GM12878 (cell line): ENCODE data around the gene PJA2. TPM values are rescaled to one million over a fixed set of nuclear protein-coding genes. Genes with fewer than 3 reads are reported as not detected.

ENCODE experiments used
- ATAC-seq: fragments of 200-7000 bp; cut with Tn5 transposase; 3 replicates; pipeline ENCODE4 v1.9.1; 2020; ENCODE audit warnings: mild to moderate bottlenecking, moderate library complexity
- BruUV-seq: library from RNA; stranded (reverse); fragments of 400-500 nt; replicated peaks from 2 replicates; lab custom pipeline; 2021; lab: Mats Ljungman, UMichigan
- CTCF ChIA-PET: fragments of 300-600 bp; sonication (Branson Sonifier 250); formaldehyde crosslinking; extraction: SDS; loops from one replicate; lab custom pipeline; 2021; ENCODE audit warnings: inconsistent platforms; lab: Yijun Ruan, JAX
- POLR2A ChIA-PET: fragments of 350-600 bp; formaldehyde crosslinking; extraction: SDS; loops from one replicate; lab custom pipeline; 2021; ENCODE audit warnings: inconsistent platforms; lab: Charles Lee
- RAD21 ChIA-PET: fragments of 300-600 bp; sonication (Branson Sonifier 250); formaldehyde crosslinking; loops from one replicate; lab custom pipeline; 2023; ENCODE audit warnings: antibody characterized with exemption; ENCODE audit not compliant: unreplicated experiment; lab: Charles Lee
- SMC1A ChIA-PET: fragments of 300-600 bp; sonication (Branson Sonifier 250); formaldehyde crosslinking; loops from one replicate; lab custom pipeline; 2023; ENCODE audit not compliant: unreplicated experiment, uncharacterized antibody; lab: Charles Lee
- DNase-seq: peaks from one replicate; pipeline ENCODE4 v3.0.0-alpha.2; 2011; ENCODE audit warnings: low read depth, low spot score
- FAIRE-seq: peaks from 3 replicates; lab custom pipeline; 2011; peaks lifted over from hg19 to GRCh38; lab: Jason Lieb, UNC
- H2AFZ ChIP-seq: 2 replicates; pipeline ENCODE4 v1.6.0; 2011; ENCODE audit warnings: low read depth, low read length, control low read depth; ENCODE audit not compliant: control insufficient read depth
- H3K27ac ChIP-seq: 2 replicates; pipeline ENCODE4 v1.5.1; 2011; ENCODE audit warnings: control low read depth; ENCODE audit not compliant: control insufficient read depth, insufficient read depth
- H3K27me3 ChIP-seq, 2 experiments: replicated peaks in 1 of 2; 2 replicates each; pipeline versions ENCODE4 v1.6.0 to v1.6.1; 2011; ENCODE audit warnings: low read length in 1 of 2; ENCODE audit not compliant: control insufficient read depth in 2 of 2, insufficient read depth in 2 of 2
- H3K36me3 ChIP-seq, 2 experiments: 2 replicates each; pipeline ENCODE4 v1.5.1; 2011; ENCODE audit warnings: low read length in 1 of 2; ENCODE audit not compliant: control insufficient read depth in 2 of 2, insufficient read depth in 2 of 2
- H3K4me1 ChIP-seq: 2 replicates; pipeline ENCODE4 v1.6.1; 2011; ENCODE audit warnings: mild to moderate bottlenecking, low read length, moderate library complexity, mixed read lengths; ENCODE audit not compliant: control insufficient read depth, insufficient read depth
- H3K4me2 ChIP-seq: 2 replicates; pipeline ENCODE4 v1.6.0; 2011; ENCODE audit warnings: control low read depth; ENCODE audit not compliant: control insufficient read depth, insufficient read depth
- H3K4me3 ChIP-seq: fragments of 200-600 bp; sonication (generic); 2 replicates; pipeline ENCODE4 v1.5.1; 2016
- H3K79me2 ChIP-seq: 2 replicates; pipeline ENCODE4 v1.6.0; 2011; ENCODE audit warnings: low read length; ENCODE audit not compliant: control insufficient read depth, insufficient read depth
- H3K9ac ChIP-seq: 2 replicates; pipeline ENCODE4 v1.8.0; 2011; ENCODE audit warnings: low read length, control low read depth, mixed read lengths; ENCODE audit not compliant: control insufficient read depth, insufficient read depth
- H3K9me3 ChIP-seq: replicated peaks from 3 replicates; pipeline ENCODE4 v1.5.1; 2011; ENCODE audit warnings: mild to moderate bottlenecking, low read length; ENCODE audit not compliant: control insufficient read depth, insufficient read depth
- H4K20me1 ChIP-seq: 2 replicates; pipeline ENCODE4 v1.6.0; 2011; ENCODE audit not compliant: control insufficient read depth, insufficient read depth
- ATF3 ChIP-seq: IDR thresholded peaks from 2 replicates; pipeline ENCODE4 v1.6.1; 2011; ENCODE audit warnings: low read depth, mild to moderate bottlenecking, low read length, moderate library complexity, borderline replicate concordance; ENCODE audit errors: extremely low read depth
- IKZF1 ChIP-seq: fragments of 450-650 bp; conservative IDR thresholded peaks from 2 replicates; pipeline ENCODE4 v1.6.1; 2017; ENCODE audit warnings: antibody characterized with exemption, mild to moderate bottlenecking
- KAT2A ChIP-seq: conservative IDR thresholded peaks from 2 replicates; pipeline ENCODE4 v1.6.1; 2011; ENCODE audit warnings: low read depth, low read length; ENCODE audit not compliant: control insufficient read depth
- MYB ChIP-seq: fragments of 150-350 bp; IDR thresholded peaks from 2 replicates; pipeline ENCODE4 v1.6.1; 2014; ENCODE audit warnings: mild to moderate bottlenecking, low read depth, low read length, borderline replicate concordance
- NFIC ChIP-seq: IDR thresholded peaks from 2 replicates; pipeline ENCODE4 v1.6.1; 2012; ENCODE audit warnings: low read depth, mild to moderate bottlenecking, inconsistent platforms, low read length, moderate library complexity
- RELA ChIP-seq: fragments of 450-650 bp; IDR thresholded peaks from 2 replicates; pipeline ENCODE4 v1.8.0; 2014; ENCODE audit warnings: borderline replicate concordance; ENCODE audit not compliant: partially characterized antibody
- RFX5 ChIP-seq: IDR thresholded peaks from 2 replicates; pipeline ENCODE4 v1.6.1; 2011; ENCODE audit warnings: low read depth, low read length, improper control_type of control experiment
- RUNX3 ChIP-seq: IDR thresholded peaks from 2 replicates; pipeline ENCODE4 v1.6.1; 2012; ENCODE audit warnings: low read length, inconsistent platforms
- SPI1 ChIP-seq: IDR thresholded peaks from 2 replicates; pipeline ENCODE4 v1.6.1; 2011; ENCODE audit warnings: low read depth, mild to moderate bottlenecking, low read length, moderate library complexity, borderline replicate concordance; ENCODE audit not compliant: insufficient read depth
- SREBF1 ChIP-seq: IDR thresholded peaks from 2 replicates; pipeline ENCODE4 v1.6.1; 2012; ENCODE audit warnings: mild to moderate bottlenecking, low read length
- SREBF2 ChIP-seq: IDR thresholded peaks from 2 replicates; pipeline ENCODE4 v1.6.1; 2012; ENCODE audit warnings: mild to moderate bottlenecking, low read length
- SUPT20H ChIP-seq: IDR thresholded peaks from 2 replicates; pipeline ENCODE4 v1.6.1; 2011; ENCODE audit warnings: low read depth, mild to moderate bottlenecking, low read length, moderate library complexity, borderline replicate concordance; ENCODE audit not compliant: control insufficient read depth
- WGBS: methylation state at CpG from one replicate; pipeline ENCODE4 v1.1.6; 2016; ENCODE audit warnings: low lambda C conversion rate; ENCODE audit not compliant: insufficient replicate concordance, insufficient coverage; ENCODE audit errors: missing lambda C conversion rate; 5-methylcytosine and 5-hydroxymethylcytosine counted together
- in situ Hi-C: fragments of 300-500 bp; cut with MboI; formaldehyde crosslinking; loops from 9 replicates; pipeline ENCODE4 v1.14.3; 2018; ENCODE audit warnings: mixed read lengths
- intact Hi-C: fragments of 100-400 bp; cut with micrococcal nuclease; formaldehyde crosslinking; loops from one replicate; pipeline ENCODE4 v1.14.2; 2022; ENCODE audit not compliant: unreplicated experiment
- polyA plus RNA-seq, 11 experiments: library from polyadenylated mRNA; depleted of rRNA in 4 of 11; unstranded in 6 of 11; stranded (reverse) in 5 of 11; fragments of >200 nt; fragmentation: Nextera tagmentation in 4 of 11; fragmentation: Illumina TruSeq in 1 of 11; extraction: Ambion mirVana in 4 of 11; extraction: Trizol in 1 of 11; gene quantifications; 1 replicate in 1 of 11; 2 replicates in 10 of 11; pipeline versions ENCODE4 v1.2.1 to v1.2.3, GENCODE V29; 2011 to 2016; ENCODE audit warnings: inconsistent platforms in 2 of 11, missing spikeins in 2 of 11, low read depth in 1 of 11
- total RNA-seq, 4 experiments: library from RNA; depleted of rRNA in 3 of 4; stranded (reverse); fragments of >200 nt in 3 of 4; fragmentation: Illumina TruSeq in 1 of 4; extraction: Trizol in 1 of 4; gene quantifications; 2 replicates each; pipeline versions ENCODE4 v1.2.1 to v1.2.3, GENCODE V29; 2013 to 2021
- TF ChIP-seq, protein P1 (sequence below): IDR thresholded peaks from 2 replicates; pipeline ENCODE4 v1.6.1; 2012; ENCODE audit warnings: low read depth, low read length, improper control_type of control experiment

The PJA2 gene
- total and polyA plus RNA-seq, 10 of the 15 experiments (the other 5 are each of a cell fraction or from before 2014, with no cell fraction given) = 27.8 to 93.4 (median 47.8) TPM

DNA sequence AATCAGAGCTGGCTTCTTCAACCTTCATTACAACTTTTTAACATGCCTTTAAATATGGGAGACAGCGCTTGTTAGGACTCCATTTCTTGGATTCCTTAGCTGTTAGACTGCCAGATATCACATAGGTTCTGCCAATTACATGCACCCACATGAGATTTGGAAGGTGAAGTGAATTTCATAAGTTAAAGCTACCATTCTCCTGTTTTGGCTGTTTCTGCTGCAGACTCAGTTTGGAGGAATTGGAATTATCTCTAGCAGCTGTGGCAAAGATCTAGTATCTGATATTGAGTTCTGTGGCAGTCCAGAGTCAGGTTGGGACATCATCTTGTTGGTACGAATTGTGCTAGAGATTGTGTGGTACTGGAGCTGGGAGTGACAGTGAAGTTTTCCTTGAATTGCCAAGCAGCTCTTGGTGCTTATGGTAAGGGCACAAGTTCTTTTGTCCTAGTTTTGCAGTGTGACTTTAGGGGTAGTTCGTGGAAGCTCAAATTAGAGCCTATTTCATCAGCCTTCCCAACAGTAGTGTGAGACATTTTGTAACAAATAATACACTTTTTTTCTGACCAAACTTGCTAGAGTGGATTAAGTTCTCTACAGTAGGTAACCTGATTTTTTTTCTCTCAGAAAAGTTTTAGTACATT is 9.1 kb upstream of the PJA2 start:
- no peak for FAIRE-seq
- no peak overlapping the region for H3K4me3 ChIP-seq
- H3K9ac ChIP-seq = no peak overlapping the region
- in situ Hi-C loops = no loop called here
- H2AFZ ChIP-seq = no peak overlapping the region
- no peak for TF ChIP-seq RFX5
- no peak for TF ChIP-seq SREBF2
- TF ChIP-seq MYB = no peak
- TF ChIP-seq RUNX3 = no peak
- TF ChIP-seq, all 136 proteins: peak for 0
- CTCF ChIA-PET = no interaction called here
- no TSS peak for BruUV-seq
- Histone ChIP-seq H3K27ac (no peak overlapping the region), H3K27me3 (no peaks in the 10 kb centered on the region), H4K20me1 (no peaks in the 10 kb centered on the region), H3K4me2 (no peak overlapping the region), H3K9me3 (peaks cover 10% of the 10 kb centered on the region; the same call in 2 of the 3 replicates), H3K4me1 (no peaks in the 10 kb centered on the region), H3K79me2 (no peaks in the 10 kb centered on the region), H3K36me3 (no peaks in the 10 kb centered on the region)
- DNase-seq (no peak), ATAC-seq (no peak)
- intact Hi-C loops = no loop called here
- RAD21 ChIA-PET = no interaction called here
- 63% methylated on average over 3 of the region's 3 CpGs for WGBS
- POLR2A ChIA-PET = no interaction called here
- SMC1A ChIA-PET = interaction anchor here (0.7 to 0.9 kb wide), 2 partner anchors 13 to 779 kb away, joined by 3 read pairs; no protein-coding TSS in a partner anchor

DNA sequence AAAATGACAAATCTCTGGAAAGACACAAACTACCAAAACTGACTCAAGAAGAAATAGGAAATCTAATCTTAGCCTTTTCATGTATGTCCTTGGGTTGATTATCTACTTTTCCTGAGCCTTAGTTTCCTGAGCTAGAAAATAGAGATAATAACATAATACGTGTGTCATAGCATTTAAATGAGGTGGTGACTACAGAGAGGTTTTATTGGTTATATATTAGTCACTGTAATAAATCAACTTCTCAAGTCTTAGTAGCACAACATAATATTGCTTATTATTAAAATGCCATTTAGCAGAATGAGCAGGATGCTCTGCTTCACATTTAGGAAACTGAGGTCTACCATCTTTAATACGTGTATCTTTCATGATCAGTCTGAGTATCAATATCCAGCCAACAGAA is 7.1 kb upstream of the PJA2 start:
- TF ChIP-seq SREBF1 (no peak), KAT2A (no peak), SUPT20H (no peak), ATF3 (no peak), IKZF1 (no peak), RELA (no peak), NFIC (no peak), SPI1 (no peak)
- TF ChIP-seq, protein P1, sequence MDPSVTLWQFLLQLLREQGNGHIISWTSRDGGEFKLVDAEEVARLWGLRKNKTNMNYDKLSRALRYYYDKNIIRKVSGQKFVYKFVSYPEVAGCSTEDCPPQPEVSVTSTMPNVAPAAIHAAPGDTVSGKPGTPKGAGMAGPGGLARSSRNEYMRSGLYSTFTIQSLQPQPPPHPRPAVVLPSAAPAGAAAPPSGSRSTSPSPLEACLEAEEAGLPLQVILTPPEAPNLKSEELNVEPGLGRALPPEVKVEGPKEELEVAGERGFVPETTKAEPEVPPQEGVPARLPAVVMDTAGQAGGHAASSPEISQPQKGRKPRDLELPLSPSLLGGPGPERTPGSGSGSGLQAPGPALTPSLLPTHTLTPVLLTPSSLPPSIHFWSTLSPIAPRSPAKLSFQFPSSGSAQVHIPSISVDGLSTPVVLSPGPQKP = no peak
- ChIA-PET POLR2A (no interaction called here), SMC1A (interaction anchor here (0.9 kb wide), 1 partner anchor 13 kb away, joined by 3 read pairs; no protein-coding TSS in a partner anchor), CTCF (no interaction called here), RAD21 (no interaction called here)
- WGBS = 89% methylated on average over 2 of the region's 2 CpGs
- H3K79me2 ChIP-seq = no peaks in the 10 kb centered on the region
- H3K4me3 ChIP-seq = no peak overlapping the region
- H3K9me3 ChIP-seq = peaks cover 10% of the 10 kb centered on the region; the same call in 2 of the 3 replicates
- peaks cover 8% of the 10 kb centered on the region; the same call in 1 of the 2 replicates for H3K4me1 ChIP-seq
- DNase-seq (no peak), ATAC-seq (no peak), FAIRE-seq (no peak)
- H2AFZ ChIP-seq = no peak overlapping the region
- intact Hi-C loops = no loop called here
- H3K27ac ChIP-seq = no peak overlapping the region
- no peak overlapping the region for H3K4me2 ChIP-seq
- no TSS peak for BruUV-seq
- no peak overlapping the region for H3K9ac ChIP-seq
- no peaks in the 10 kb centered on the region for H3K36me3 ChIP-seq
- no peaks in the 10 kb centered on the region for H4K20me1 ChIP-seq
- in situ Hi-C loops = no loop called here
- no peaks in the 10 kb centered on the region for H3K27me3 ChIP-seq
